Measurements from ENCODE around the gene SERP1. TPM values are rescaled to one million over a fixed set of nuclear protein-coding genes. Genes with fewer than 3 reads are reported as not detected.

The SERP1 gene
- total and polyA plus RNA-seq, 2 experiments from 2014 or later: 157 to 233 TPM

- TF ChIP-seq EZH2phosphoT487 (IDR thresholded peaks at IDR 0.05; ENCODE audit: low read depth, severe bottlenecking, unreplicated experiment): no peak
- TF ChIP-seq EZH2 (IDR thresholded peaks at IDR 0.05; ENCODE audit: borderline replicate concordance): no peak
- TF ChIP-seq CTCF (IDR thresholded peaks at IDR 0.05; ENCODE audit: poor library complexity): peak; percentile 47
- Histone ChIP-seq H3K36me3 (replicated peaks; ENCODE audit: insufficient read depth, low read depth) (no peaks in the 10 kb centered on the region), H3K9me2 (replicated peaks; ENCODE audit: insufficient read depth) (no peaks in the 10 kb centered on the region), H3K4me3 (no peak overlapping the region), H3K27me3 (no peaks in the 10 kb centered on the region), H3K27ac (no peak overlapping the region), H3K9me3 (ENCODE audit: low read depth) (no peaks in the 10 kb centered on the region), H2AFZ (no peak overlapping the region), H3K4me2 (no peak overlapping the region), H4K20me1 (ENCODE audit: insufficient read depth, poor library complexity, severe bottlenecking) (no peaks in the 10 kb centered on the region), H3K79me2 (no peaks in the 10 kb centered on the region), H3K4me1 (ENCODE audit: insufficient read depth) (no peaks in the 10 kb centered on the region)
- no peak for DNase-seq (ENCODE audit: low spot score)
- WGBS (ENCODE audit: low lambda C conversion rate, missing lambda C conversion rate): 38% methylated on average over 2 of the region's 2 CpGs
Observed at GRCh38 chr3:150528354-150528797, 17.9 kb downstream of the SERP1 start.

GRCh38 chr3:150527464-150528255, 18.6 kb downstream of the SERP1 start:
- 68% methylated on average over 10 of the region's 10 CpGs for WGBS (ENCODE audit: low lambda C conversion rate, missing lambda C conversion rate)
- H3K4me2 ChIP-seq: no peak overlapping the region
- H3K9me3 ChIP-seq (ENCODE audit: low read depth): no peaks in the 10 kb centered on the region
- DNase-seq (ENCODE audit: low spot score): no peak
- no peaks in the 10 kb centered on the region for H3K4me1 ChIP-seq (ENCODE audit: insufficient read depth)
- no peak overlapping the region for H3K4me3 ChIP-seq
- H3K27ac ChIP-seq: no peak overlapping the region
- H2AFZ ChIP-seq: no peak overlapping the region
- no peaks in the 10 kb centered on the region for H4K20me1 ChIP-seq (ENCODE audit: insufficient read depth, poor library complexity, severe bottlenecking)
- no peaks in the 10 kb centered on the region for H3K79me2 ChIP-seq
- TF ChIP-seq CTCF (IDR thresholded peaks at IDR 0.05; ENCODE audit: poor library complexity): no peak
- no peak for TF ChIP-seq EZH2 (IDR thresholded peaks at IDR 0.05; ENCODE audit: borderline replicate concordance)
- TF ChIP-seq EZH2phosphoT487 (IDR thresholded peaks at IDR 0.05; ENCODE audit: low read depth, severe bottlenecking, unreplicated experiment): no peak
- no peaks in the 10 kb centered on the region for H3K27me3 ChIP-seq
- H3K9me2 ChIP-seq (replicated peaks; ENCODE audit: insufficient read depth): no peaks in the 10 kb centered on the region
- H3K36me3 ChIP-seq (replicated peaks; ENCODE audit: insufficient read depth, low read depth): no peaks in the 10 kb centered on the region

GRCh38 chr3:150523538-150523937, 22.8 kb downstream of the SERP1 start:
- Histone ChIP-seq H3K36me3 (replicated peaks; ENCODE audit: insufficient read depth, low read depth) (no peaks in the 10 kb centered on the region), H3K4me1 (ENCODE audit: insufficient read depth) (no peaks in the 10 kb centered on the region), H3K9me2 (replicated peaks; ENCODE audit: insufficient read depth) (no peaks in the 10 kb centered on the region), H3K4me2 (no peak overlapping the region), H4K20me1 (ENCODE audit: insufficient read depth, poor library complexity, severe bottlenecking) (no peaks in the 10 kb centered on the region), H2AFZ (no peak overlapping the region), H3K27me3 (no peaks in the 10 kb centered on the region), H3K27ac (no peak overlapping the region), H3K4me3 (no peak overlapping the region), H3K79me2 (no peaks in the 10 kb centered on the region), H3K9me3 (ENCODE audit: low read depth) (no peaks in the 10 kb centered on the region)
- no peak for TF ChIP-seq EZH2 (IDR thresholded peaks at IDR 0.05; ENCODE audit: borderline replicate concordance)
- TF ChIP-seq CTCF (IDR thresholded peaks at IDR 0.05; ENCODE audit: poor library complexity): no peak
- TF ChIP-seq EZH2phosphoT487 (IDR thresholded peaks at IDR 0.05; ENCODE audit: low read depth, severe bottlenecking, unreplicated experiment): no peak
- no peak for DNase-seq (ENCODE audit: low spot score)
- WGBS (ENCODE audit: low lambda C conversion rate, missing lambda C conversion rate): 64% methylated on average over 2 of the region's 2 CpGs

Measured in hepatocyte (in vitro differentiated cells).